ENCODE data around the gene AKAP5. TPM values are rescaled to one million over a fixed set of nuclear protein-coding genes. Genes with fewer than 3 reads are reported as not detected.

Gene AKAP5
- total RNA-seq, 1 donor from 2014 or later = 1.4 TPM

- TF ChIP-seq CTCF (conservative IDR thresholded peaks at IDR 0.05) = no peak
- H3K9me3 Mint-ChIP-seq = no peaks in the 10 kb centered on the region
- peaks cover 3% of the 10 kb centered on the region for H3K36me3 Mint-ChIP-seq
- no peaks in the 10 kb centered on the region for H3K27me3 Mint-ChIP-seq
- H3K4me3 Mint-ChIP-seq = peak overlapping the region; percentile 93
- H3K27ac Mint-ChIP-seq = peak overlapping the region; percentile 95
- DNase-seq (ENCODE audit: extremely low spot score, unreplicated experiment) = peak; percentile 86
- peaks cover 56% of the 10 kb centered on the region for H3K4me1 Mint-ChIP-seq (ENCODE audit: unreplicated experiment)
Measured at GRCh38 chr14:64504897-64505794, 39.8 kb downstream of the AKAP5 start.

GRCh38 chr14:64506721-64507120, 41.4 kb downstream of the AKAP5 start:
- no peak for DNase-seq (ENCODE audit: extremely low spot score, unreplicated experiment)
- Mint-ChIP-seq H3K4me1 (ENCODE audit: unreplicated experiment) (peaks cover 63% of the 10 kb centered on the region), H3K27me3 (no peaks in the 10 kb centered on the region), H3K36me3 (peaks cover 3% of the 10 kb centered on the region), H3K4me3 (peak overlapping the region; percentile 93), H3K9me3 (no peaks in the 10 kb centered on the region), H3K27ac (peak overlapping the region; percentile 74)
- TF ChIP-seq CTCF (conservative IDR thresholded peaks at IDR 0.05) = no peak

GRCh38 chr14:64507376-64508156, 42.3 kb downstream of the AKAP5 start:
- Mint-ChIP-seq H3K9me3 (no peaks in the 10 kb centered on the region), H3K4me3 (peak overlapping the region; percentile 93), H3K4me1 (ENCODE audit: unreplicated experiment) (peaks cover 54% of the 10 kb centered on the region), H3K27me3 (no peaks in the 10 kb centered on the region), H3K36me3 (peaks cover 3% of the 10 kb centered on the region), H3K27ac (peak overlapping the region; percentile 56)
- TF ChIP-seq CTCF (conservative IDR thresholded peaks at IDR 0.05) = no peak
- no peak for DNase-seq (ENCODE audit: extremely low spot score, unreplicated experiment)

DNA sequence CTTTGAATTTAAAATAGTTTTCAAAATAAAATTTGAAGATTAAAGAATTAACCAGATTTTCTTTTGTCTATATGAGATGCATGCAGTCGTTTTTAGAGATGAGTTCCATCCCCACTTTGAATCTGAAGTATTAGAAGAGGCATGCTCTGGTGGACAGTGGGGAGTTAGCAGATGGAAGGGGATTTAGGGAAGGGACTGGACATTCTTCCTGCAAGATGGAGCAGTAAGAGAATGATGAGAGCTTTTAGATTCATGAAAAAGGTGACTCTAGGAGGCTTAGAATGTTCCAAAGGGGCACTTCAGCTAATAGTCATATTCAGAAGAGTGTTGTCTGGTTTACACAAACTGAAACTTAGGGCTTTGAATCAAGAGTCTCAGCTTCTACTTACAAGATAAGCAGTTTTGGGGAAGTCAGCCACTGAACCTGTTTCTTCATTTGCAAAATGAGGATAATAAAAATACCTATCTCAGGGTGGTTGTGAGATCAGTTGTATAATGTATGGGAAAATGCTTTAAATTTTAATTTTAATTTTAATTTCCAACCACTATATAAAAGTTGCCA, 43.0 kb downstream of the AKAP5 start:
- no peak overlapping the region for H3K4me3 Mint-ChIP-seq
- peaks cover 50% of the 10 kb centered on the region for H3K4me1 Mint-ChIP-seq (ENCODE audit: unreplicated experiment)
- H3K9me3 Mint-ChIP-seq = no peaks in the 10 kb centered on the region
- TF ChIP-seq CTCF (conservative IDR thresholded peaks at IDR 0.05) = no peak
- DNase-seq (ENCODE audit: extremely low spot score, unreplicated experiment) = no peak
- H3K36me3 Mint-ChIP-seq = peaks cover 3% of the 10 kb centered on the region
- H3K27ac Mint-ChIP-seq = no peak overlapping the region
- no peaks in the 10 kb centered on the region for H3K27me3 Mint-ChIP-seq

GRCh38 chr14:64509036-64509435, 43.7 kb downstream of the AKAP5 start:
- peaks cover 50% of the 10 kb centered on the region for H3K4me1 Mint-ChIP-seq (ENCODE audit: unreplicated experiment)
- peaks cover 6% of the 10 kb centered on the region for H3K36me3 Mint-ChIP-seq
- H3K27ac Mint-ChIP-seq = peak overlapping the region; percentile 30
- H3K9me3 Mint-ChIP-seq = no peaks in the 10 kb centered on the region
- no peak for TF ChIP-seq CTCF (conservative IDR thresholded peaks at IDR 0.05)
- H3K4me3 Mint-ChIP-seq = no peak overlapping the region
- no peak for DNase-seq (ENCODE audit: extremely low spot score, unreplicated experiment)
- no peaks in the 10 kb centered on the region for H3K27me3 Mint-ChIP-seq
